MG63 (cell line): Measurements from ENCODE around the gene SLC7A1. TPM values are rescaled to one million over a fixed set of nuclear protein-coding genes. Genes with fewer than 3 reads are reported as not detected.

Experiments used
- DNase-seq: peaks from one replicate; pipeline ENCODE4 v3.0.0-alpha.2; 2020
- H3K27me3 ChIP-seq: fragments of 250-450 bp; sonication (Bioruptor Pico); 2 replicates; pipeline ENCODE4 v1.5.1; 2020; ENCODE audit warnings: mild to moderate bottlenecking, moderate library complexity
- H3K36me3 ChIP-seq: fragments of 250-450 bp; sonication (Bioruptor Pico); 2 replicates; pipeline ENCODE4 v1.5.1; 2020; ENCODE audit warnings: mild to moderate bottlenecking, moderate library complexity
- H3K4me3 ChIP-seq: fragments of 250-450 bp; sonication (Bioruptor Pico); 2 replicates; pipeline ENCODE4 v1.5.1; 2020; ENCODE audit warnings: mild to moderate bottlenecking, moderate library complexity
- H3K9me3 ChIP-seq: fragments of 250-450 bp; sonication (Bioruptor Pico); 2 replicates; pipeline ENCODE4 v1.5.1; 2020; ENCODE audit warnings: mild to moderate bottlenecking, moderate library complexity
- total RNA-seq: library from RNA; depleted of rRNA; stranded (reverse); fragments of >200 nt; shearing (Covaris generic); gene quantifications from 2 replicates; pipeline ENCODE4 v1.2.3, GENCODE V29; 2014; ENCODE audit warnings: low replicate concordance

SLC7A1 gene
- total RNA-seq, 1 experiment from 2014 or later: 21.0 TPM

DNA sequence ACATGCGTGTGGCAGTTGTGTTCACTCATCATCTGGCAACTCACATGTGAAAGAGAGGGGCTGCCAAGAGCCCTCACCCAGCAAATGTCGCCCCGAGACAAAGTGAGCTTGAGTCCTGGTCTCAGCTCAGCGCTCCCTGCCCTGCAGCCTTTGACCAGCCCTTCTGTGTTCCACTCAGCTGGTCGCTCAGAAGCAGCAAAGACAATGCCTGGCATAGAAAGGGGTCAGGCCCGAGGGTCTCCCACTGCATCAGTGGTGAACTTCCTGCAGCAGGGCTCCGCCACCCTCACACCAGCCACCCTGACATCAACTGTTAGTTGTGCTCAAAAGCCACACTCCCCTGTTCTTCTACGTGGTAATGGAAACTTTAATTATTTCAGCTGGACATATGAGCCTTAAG, 68.0 kb downstream of the SLC7A1 start:
- Histone ChIP-seq H3K36me3 (peaks cover 94% of the 10 kb centered on the region), H3K9me3 (no peaks in the 10 kb centered on the region), H3K4me3 (no peak overlapping the region), H3K27me3 (no peaks in the 10 kb centered on the region)
- no peak for DNase-seq

DNA sequence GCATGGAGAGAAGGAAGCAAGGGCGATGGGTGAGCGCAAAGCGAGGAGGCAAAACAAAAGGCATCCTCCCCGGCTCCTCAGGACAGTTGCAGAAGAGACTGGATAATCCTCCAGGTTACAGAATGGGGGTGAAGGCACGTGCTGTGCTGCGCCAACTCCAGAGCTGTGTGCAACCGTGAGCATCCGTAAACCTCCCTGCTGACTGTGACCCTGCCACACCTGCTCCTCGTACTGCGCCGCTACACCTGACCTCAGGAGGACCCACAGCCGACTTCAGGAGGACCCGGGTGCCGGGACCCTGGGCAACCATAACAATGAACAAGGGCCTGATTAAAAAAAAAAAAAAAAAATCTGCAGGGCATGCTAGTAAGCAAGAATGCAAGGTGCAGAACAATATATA, 68.7 kb downstream of the SLC7A1 start:
- no peaks in the 10 kb centered on the region for H3K9me3 ChIP-seq
- H3K4me3 ChIP-seq: no peak overlapping the region
- no peaks in the 10 kb centered on the region for H3K27me3 ChIP-seq
- peaks cover 91% of the 10 kb centered on the region for H3K36me3 ChIP-seq
- DNase-seq: no peak

DNA sequence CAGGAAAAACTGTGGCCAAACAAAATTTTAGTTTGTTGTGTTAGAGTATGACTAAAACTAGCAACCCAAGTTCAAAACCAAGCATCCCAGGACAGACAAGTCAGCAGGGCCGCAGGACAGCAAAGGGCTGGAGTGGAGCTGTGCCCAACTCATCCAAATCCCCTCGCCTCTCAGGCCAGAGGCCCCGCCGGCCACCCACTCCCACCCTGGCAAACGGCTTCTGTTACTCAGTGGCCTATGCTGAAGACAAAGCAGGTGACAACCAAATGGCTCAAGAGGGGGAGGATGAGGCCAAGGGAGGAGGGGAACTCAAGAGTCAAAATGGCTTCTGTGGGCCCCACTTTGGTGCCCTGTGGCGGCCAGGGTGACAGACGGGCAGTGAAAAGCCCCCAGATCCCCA, 69.7 kb downstream of the SLC7A1 start:
- DNase-seq: no peak
- H3K27me3 ChIP-seq: no peaks in the 10 kb centered on the region
- H3K36me3 ChIP-seq: peaks cover 91% of the 10 kb centered on the region
- no peaks in the 10 kb centered on the region for H3K9me3 ChIP-seq
- no peak overlapping the region for H3K4me3 ChIP-seq

DNA sequence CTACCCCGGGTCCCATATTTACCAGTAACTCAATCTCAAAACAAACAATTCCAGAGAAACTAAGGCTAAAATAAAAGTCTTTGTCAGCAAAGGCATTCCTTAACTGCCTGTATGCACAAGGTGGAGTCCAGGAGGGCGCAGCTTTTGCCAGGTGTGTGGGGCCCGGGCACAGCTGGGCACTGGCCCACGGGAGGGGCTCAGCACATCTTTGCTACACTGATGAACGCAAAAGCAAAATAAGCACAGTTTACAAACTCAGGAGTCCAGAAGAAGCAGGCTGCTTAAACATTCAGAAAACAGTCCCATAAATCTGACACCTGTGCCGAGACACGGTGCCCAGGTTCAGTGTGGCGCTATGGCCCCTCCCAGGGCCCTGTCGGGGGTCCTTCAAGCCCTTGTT, 70.8 kb downstream of the SLC7A1 start:
- DNase-seq: no peak
- Histone ChIP-seq H3K36me3 (peaks cover 91% of the 10 kb centered on the region), H3K9me3 (no peaks in the 10 kb centered on the region), H3K4me3 (no peak overlapping the region), H3K27me3 (no peaks in the 10 kb centered on the region)

DNA sequence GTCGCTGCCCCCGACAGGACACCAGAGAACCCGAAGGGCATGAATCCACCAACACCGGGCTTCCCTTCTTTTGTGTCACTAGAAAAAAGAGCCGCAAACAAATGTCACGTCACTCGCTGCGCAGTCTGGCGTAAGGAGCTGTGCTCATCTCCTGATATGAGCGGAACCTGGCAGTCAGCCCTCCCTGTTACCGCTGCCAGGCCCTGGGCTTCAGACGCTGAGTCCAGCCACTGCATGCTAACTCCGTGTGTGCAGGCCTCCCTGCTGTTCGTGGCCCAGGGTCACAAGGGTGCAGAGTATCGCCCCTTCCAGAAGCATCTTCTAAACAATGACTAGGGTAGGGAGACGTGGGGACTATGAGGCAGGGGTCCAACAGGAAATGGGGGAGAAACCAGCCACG, 71.3 kb downstream of the SLC7A1 start:
- Histone ChIP-seq H3K9me3 (no peaks in the 10 kb centered on the region), H3K27me3 (no peaks in the 10 kb centered on the region), H3K4me3 (no peak overlapping the region), H3K36me3 (peaks cover 91% of the 10 kb centered on the region)
- DNase-seq: no peak

DNA sequence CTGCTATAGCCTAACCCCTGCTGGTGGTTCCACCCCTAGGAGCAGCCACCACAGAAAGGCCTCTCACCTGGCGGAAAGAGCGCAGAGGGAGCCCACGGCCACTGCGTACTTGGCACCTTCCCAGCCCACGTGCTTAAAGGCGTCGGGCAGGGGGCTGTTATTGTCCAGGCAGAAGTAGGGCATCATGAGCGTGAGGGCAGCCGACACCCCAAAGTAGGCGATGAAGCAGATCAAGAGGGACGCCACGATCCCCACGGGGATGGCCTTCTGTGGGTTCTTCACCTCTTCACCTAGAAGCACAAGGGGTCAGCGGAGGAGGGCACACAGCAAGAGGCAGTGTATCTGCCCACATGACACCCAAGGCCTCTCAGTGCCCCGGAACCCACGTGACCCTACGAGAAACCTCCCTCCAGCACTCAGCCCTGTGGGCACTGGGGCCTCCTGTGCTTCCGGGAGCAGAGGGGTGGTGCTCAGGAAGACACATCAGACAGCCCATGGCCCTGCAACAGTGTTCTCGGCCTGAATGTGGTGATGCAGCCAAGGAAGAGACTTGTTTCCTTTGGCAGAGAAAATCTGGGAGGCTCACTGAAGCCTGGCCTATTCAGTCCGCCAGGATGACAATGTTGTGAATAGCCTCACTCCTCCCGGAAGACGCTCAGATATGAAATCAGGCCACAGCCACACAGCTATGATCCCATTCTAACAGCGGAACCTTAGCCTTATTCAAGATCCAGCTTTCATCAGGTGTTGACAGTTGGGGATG, 72.1 kb downstream of the SLC7A1 start:
- no peaks in the 10 kb centered on the region for H3K27me3 ChIP-seq
- no peak overlapping the region for H3K4me3 ChIP-seq
- peaks cover 91% of the 10 kb centered on the region for H3K36me3 ChIP-seq
- H3K9me3 ChIP-seq: no peaks in the 10 kb centered on the region
- peak; percentile 46 for DNase-seq

GRCh38 chr13:29522044-29522685, 73.3 kb downstream of the SLC7A1 start:
- Histone ChIP-seq H3K4me3 (no peak overlapping the region), H3K9me3 (no peaks in the 10 kb centered on the region), H3K36me3 (peaks cover 92% of the 10 kb centered on the region), H3K27me3 (no peaks in the 10 kb centered on the region)
- DNase-seq: peak; percentile 77

- peaks cover 92% of the 10 kb centered on the region for H3K36me3 ChIP-seq
These were observed 74.2 kb downstream of the SLC7A1 start for GRCh38 chr13:29521336-29521735.

GRCh38 chr13:29520671-29521070, 74.8 kb downstream of the SLC7A1 start:
- no peaks in the 10 kb centered on the region for H3K27me3 ChIP-seq
- peaks cover 92% of the 10 kb centered on the region for H3K36me3 ChIP-seq
- H3K4me3 ChIP-seq: no peak overlapping the region
- H3K9me3 ChIP-seq: no peaks in the 10 kb centered on the region
- peak; percentile 68 for DNase-seq

More at GRCh38 chr13:29521336-29521735, 74.2 kb downstream of the SLC7A1 start:
- no peak overlapping the region for H3K4me3 ChIP-seq
- H3K9me3 ChIP-seq: no peaks in the 10 kb centered on the region
- no peak for DNase-seq
- no peaks in the 10 kb centered on the region for H3K27me3 ChIP-seq

DNA sequence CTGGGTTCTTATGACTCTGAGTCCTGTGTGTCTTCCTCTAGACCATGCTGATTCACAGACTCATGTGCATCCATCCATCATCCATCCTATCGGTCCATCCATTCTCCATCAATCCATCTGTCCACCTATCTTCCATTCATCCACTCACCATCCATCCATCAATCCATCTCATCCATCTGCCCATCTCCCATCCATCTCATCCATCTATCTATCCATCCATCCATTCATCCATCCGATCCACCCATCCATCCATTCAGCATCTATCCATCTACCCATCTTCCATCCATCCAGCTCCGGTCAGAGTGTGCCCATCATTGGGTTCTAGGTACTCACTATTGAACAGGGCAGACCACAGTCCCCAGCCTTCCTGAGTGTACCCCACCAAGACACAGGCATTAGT, 75.6 kb downstream of the SLC7A1 start:
- no peak for DNase-seq
- Histone ChIP-seq H3K9me3 (no peaks in the 10 kb centered on the region), H3K36me3 (peaks cover 90% of the 10 kb centered on the region), H3K4me3 (no peak overlapping the region), H3K27me3 (no peaks in the 10 kb centered on the region)

DNA sequence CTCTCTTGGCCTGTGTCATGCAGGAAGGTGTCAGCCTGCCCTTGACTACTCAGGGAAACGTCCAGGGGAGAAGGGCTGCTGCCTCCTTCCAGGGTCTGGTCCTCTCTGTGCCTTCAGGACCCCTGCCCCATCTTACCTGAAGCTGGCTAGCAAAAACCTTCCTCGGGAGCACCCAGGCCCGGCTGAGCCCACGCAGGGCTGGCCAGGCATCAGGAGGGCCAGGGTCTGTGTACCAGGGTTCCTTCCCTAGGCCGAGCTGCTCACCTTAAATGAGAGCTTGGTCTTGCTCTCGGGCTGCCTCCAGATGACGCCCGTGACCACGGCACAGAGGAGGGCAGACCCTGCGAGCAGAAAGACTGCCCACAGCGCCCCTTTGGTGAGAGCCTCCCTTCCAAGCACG, 78.6 kb downstream of the SLC7A1 start:
- no peaks in the 10 kb centered on the region for H3K9me3 ChIP-seq
- H3K36me3 ChIP-seq: peaks cover 94% of the 10 kb centered on the region
- no peaks in the 10 kb centered on the region for H3K27me3 ChIP-seq
- DNase-seq: no peak
- no peak overlapping the region for H3K4me3 ChIP-seq

DNA sequence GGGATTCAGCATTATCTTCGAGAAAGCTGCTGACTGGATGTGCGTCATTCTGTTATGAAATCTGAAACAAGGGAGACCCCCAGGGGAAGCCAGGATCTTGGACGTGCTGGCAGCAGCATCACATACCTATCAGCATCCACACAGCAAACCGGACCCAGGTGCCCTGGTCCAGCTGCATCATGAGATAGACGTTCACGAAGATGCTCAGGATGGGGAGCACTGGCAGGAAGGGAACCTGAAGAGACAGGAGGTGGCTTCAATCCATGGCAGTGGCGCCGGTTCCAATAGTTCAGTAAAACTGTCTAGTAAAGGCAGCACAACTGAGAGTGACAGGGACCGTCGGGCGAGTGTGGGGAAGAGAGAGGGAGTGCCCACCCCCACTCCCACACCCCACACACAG, 79.5 kb downstream of the SLC7A1 start:
- no peaks in the 10 kb centered on the region for H3K9me3 ChIP-seq
- H3K36me3 ChIP-seq: peaks cover 93% of the 10 kb centered on the region
- DNase-seq: no peak

GRCh38 chr13:29515372-29515771, 80.1 kb downstream of the SLC7A1 start:
- peaks cover 94% of the 10 kb centered on the region for H3K36me3 ChIP-seq
- H3K27me3 ChIP-seq: no peaks in the 10 kb centered on the region
- DNase-seq: no peak
- H3K4me3 ChIP-seq: no peak overlapping the region
- no peaks in the 10 kb centered on the region for H3K9me3 ChIP-seq

More for the DNA sequence above, 79.5 kb downstream of the SLC7A1 start:
- H3K4me3 ChIP-seq: no peak overlapping the region
- no peaks in the 10 kb centered on the region for H3K27me3 ChIP-seq

- no peak overlapping the region for H3K4me3 ChIP-seq
- no peaks in the 10 kb centered on the region for H3K27me3 ChIP-seq
- peaks cover 90% of the 10 kb centered on the region for H3K36me3 ChIP-seq
- no peak for DNase-seq
- no peaks in the 10 kb centered on the region for H3K9me3 ChIP-seq
These were observed 80.7 kb downstream of the SLC7A1 start for GRCh38 chr13:29514720-29515310.

GRCh38 chr13:29513981-29514719, 81.3 kb downstream of the SLC7A1 start:
- Histone ChIP-seq H3K36me3 (peaks cover 84% of the 10 kb centered on the region), H3K27me3 (no peaks in the 10 kb centered on the region), H3K4me3 (no peak overlapping the region), H3K9me3 (no peaks in the 10 kb centered on the region)
- no peak for DNase-seq

DNA sequence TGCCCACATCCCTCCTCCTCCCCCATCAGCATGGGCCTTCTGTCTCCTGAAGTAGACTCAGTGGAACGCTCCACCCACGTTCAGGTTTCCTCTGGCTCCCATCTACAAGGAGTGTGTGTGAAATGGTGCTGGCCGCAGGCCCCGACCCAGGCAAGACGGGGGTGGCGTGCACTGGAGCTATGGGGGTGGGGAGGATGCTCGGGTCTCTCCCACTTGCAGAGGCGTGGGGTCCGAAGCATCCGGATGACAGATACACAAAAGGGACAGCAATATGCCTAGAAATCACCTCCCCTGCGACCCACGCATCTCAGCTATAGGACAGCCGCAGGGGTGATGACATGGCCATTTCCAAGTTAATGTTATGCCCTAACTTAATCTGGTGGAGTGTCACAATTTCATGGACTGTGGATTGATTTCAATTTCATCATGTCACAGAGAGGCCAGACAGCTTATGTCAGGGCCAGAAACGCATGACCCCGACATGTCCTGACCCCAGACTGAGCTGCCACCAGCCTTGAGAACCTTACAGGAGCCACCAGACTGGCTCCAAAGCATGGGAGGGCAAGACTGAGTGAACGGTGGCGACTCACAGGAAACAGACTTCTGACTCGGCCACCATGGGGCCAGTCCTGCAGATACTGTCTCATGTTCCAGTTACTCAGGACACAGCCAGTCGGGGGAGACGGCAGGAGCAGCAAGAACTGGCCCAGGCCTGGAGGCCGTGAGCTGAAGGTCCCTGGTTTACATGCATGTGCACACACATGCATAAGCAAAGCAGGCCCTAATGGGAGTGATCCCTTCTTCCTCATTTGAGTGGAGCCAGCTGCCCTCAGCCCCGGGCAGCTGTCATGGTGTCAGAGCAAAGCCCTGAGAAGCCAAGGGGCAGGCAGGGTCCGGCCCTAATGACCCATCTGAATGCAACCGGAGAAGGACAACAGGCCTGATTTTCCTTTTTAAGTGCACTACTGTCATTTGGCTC, 82.2 kb downstream of the SLC7A1 start:
- Histone ChIP-seq H3K36me3 (peaks cover 75% of the 10 kb centered on the region), H3K27me3 (no peaks in the 10 kb centered on the region), H3K4me3 (no peak overlapping the region), H3K9me3 (no peaks in the 10 kb centered on the region)
- peak; percentile 49 for DNase-seq
